GM12878 (cell line): ENCODE results near the gene PITPNM3.

Source experiments
- ATF2 ChIP-seq: IDR thresholded peaks from 2 replicates; pipeline ENCODE4 v1.6.1; 2012; ENCODE audit warnings: low read length, inconsistent platforms
- CTCF ChIP-seq, 3 experiments: IDR thresholded peaks in 2 of 3; conservative IDR thresholded peaks in 1 of 3; 2 replicates each; pipeline ENCODE4 v1.5.1; 2011; ENCODE audit warnings: low read depth in 3 of 3, low read length in 3 of 3, mild to moderate bottlenecking in 3 of 3, control low read depth in 2 of 3, moderate library complexity in 2 of 3, inconsistent platforms in 1 of 3, mixed read lengths in 1 of 3; ENCODE audit not compliant: control insufficient read depth in 2 of 3, insufficient read depth in 1 of 3; ENCODE audit errors: extremely low read depth in 1 of 3
- EZH2 ChIP-seq: IDR thresholded peaks from 2 replicates; pipeline ENCODE4 v1.6.1; 2012; ENCODE audit warnings: low read depth, mild to moderate bottlenecking, control low read depth, inconsistent platforms, low read length, borderline replicate concordance; ENCODE audit not compliant: control insufficient read depth
- JUNB ChIP-seq: IDR thresholded peaks from 2 replicates; pipeline ENCODE4 v1.6.1; 2016; ENCODE audit warnings: antibody characterized with exemption, mild to moderate bottlenecking
- NRF1 ChIP-seq: conservative IDR thresholded peaks from 2 replicates; pipeline ENCODE4 v1.6.1; 2011; ENCODE audit warnings: mild to moderate bottlenecking, low read depth, low read length, improper control_type of control experiment
- POLR2A ChIP-seq: IDR thresholded peaks from 2 replicates; pipeline ENCODE4 v1.6.1; 2011; ENCODE audit warnings: low read depth, mild to moderate bottlenecking, low read length
- POLR2AphosphoS5 ChIP-seq: IDR thresholded peaks from 2 replicates; pipeline ENCODE4 v1.6.1; 2011; ENCODE audit warnings: mild to moderate bottlenecking, low read length, inconsistent platforms
- SIN3A ChIP-seq: IDR thresholded peaks from 2 replicates; pipeline ENCODE4 v1.6.1; 2012; ENCODE audit warnings: low read depth, low read length, improper control_type of control experiment
- YY1 ChIP-seq: IDR thresholded peaks from 2 replicates; pipeline ENCODE4 v1.6.1; 2011; ENCODE audit warnings: low read depth, mild to moderate bottlenecking, low read length

- TF ChIP-seq POLR2A (no peak), CTCF (IDR thresholded peaks at IDR 0.05 in 2 of 3, conservative IDR thresholded peaks at IDR 0.05 in 1 of 3; ENCODE audit: control insufficient read depth in 2 of 3, extremely low read depth in 1 of 3, insufficient read depth in 1 of 3, low read depth in 3 of 3, low read length in 3 of 3) (no peak), EZH2 (no peak), POLR2AphosphoS5 (no peak), JUNB (no peak), YY1 (no peak), SIN3A (no peak), NRF1 (no peak), ATF2 (no peak)
These were observed 78.4 kb downstream of the PITPNM3 start for GRCh38 chr17:6477831-6478383.
